NCI-H69 (cell line): ENCODE measurements around the gene PLEKHM2.
A peak's percentile ranks its signal among the peaks of the same experiment; 100 is the strongest.

Source experiments
- DNase-seq: peaks from one replicate; lab custom pipeline; 2025; lab: John Stamatoyannopoulos, UW

The PLEKHM2 gene

GRCh38 chr1:15738416-15739113 lies 54.4 kb downstream of the PLEKHM2 start:
- peak; percentile 52 for DNase-seq

GRCh38 chr1:15739259-15739658 lies 55.1 kb downstream of the PLEKHM2 start:
- DNase-seq = no peak

- no peak for DNase-seq
Measured at GRCh38 chr1:15739745-15740144, 55.6 kb downstream of the PLEKHM2 start.

- peak; percentile 85 for DNase-seq
Measured at GRCh38 chr1:15740924-15741850, 57.1 kb downstream of the PLEKHM2 start.

GRCh38 chr1:15742339-15742801 lies 58.2 kb downstream of the PLEKHM2 start, which contains the start of gene TMEM82:
TMEM82 (plus strand) TSS chr1:15742499; CDS start chr1:15742560, 61 bp downstream.
- no peak for DNase-seq

- DNase-seq = no peak
Measured at GRCh38 chr1:15744122-15744679, 60.1 kb downstream of the PLEKHM2 start.

GRCh38 chr1:15747378-15747777 lies 63.3 kb downstream of the PLEKHM2 start:
- DNase-seq = no peak

- DNase-seq = no peak
Measured at GRCh38 chr1:15748264-15748663, 64.1 kb downstream of the PLEKHM2 start.

GRCh38 chr1:15748690-15749398 lies 64.7 kb downstream of the PLEKHM2 start:
- no peak for DNase-seq

GRCh38 chr1:15749399-15750291 lies 65.5 kb downstream of the PLEKHM2 start:
- DNase-seq = no peak

- no peak for DNase-seq
Measured at GRCh38 chr1:15750924-15751323, 66.8 kb downstream of the PLEKHM2 start.

GRCh38 chr1:15751717-15752116 lies 67.6 kb downstream of the PLEKHM2 start:
- no peak for DNase-seq

- DNase-seq = no peak
Measured at GRCh38 chr1:15753776-15754175, 69.7 kb downstream of the PLEKHM2 start.

- no peak for DNase-seq
Measured at GRCh38 chr1:15755021-15755645, 71.0 kb downstream of the PLEKHM2 start.

- no peak for DNase-seq
Measured at GRCh38 chr1:15755646-15756040, 71.5 kb downstream of the PLEKHM2 start.

GRCh38 chr1:15756143-15757015 lies 72.3 kb downstream of the PLEKHM2 start:
- peak; percentile 71 for DNase-seq

GRCh38 chr1:15757016-15757543 lies 73.0 kb downstream of the PLEKHM2 start:
- no peak for DNase-seq

- peak; percentile 26 for DNase-seq
Measured at GRCh38 chr1:15757575-15758342, 73.6 kb downstream of the PLEKHM2 start.
